T47D (cell line): ENCODE measurements around the gene RGS7.
"Not testable (repeated sequence)": the region's sequence is repeated elsewhere in the genome, so short reads cannot be mapped to it uniquely, and the experiment has no call there.

Source experiments
- DNase-seq, 2 experiments: peaks; one replicate each; pipeline versions ENCODE4 v3.0.0 to v3.0.0-alpha.2; 2011 to 2012; ENCODE audit warnings: low read depth in 1 of 2, low spot score in 1 of 2
- JUND ChIP-seq: IDR thresholded peaks from 2 replicates; pipeline ENCODE4 v1.6.1; 2012; ENCODE audit warnings: low read depth
- in situ Hi-C: cut with HindIII; loops from 2 replicates; pipeline ENCODE4 v1.10.0; 2016; ENCODE audit warnings: low sequenced_read_pairs, low pct_unique_long_range_greater_than_20kb

The RGS7 gene

GRCh38 chr1:241240069-241240468 is 116.9 kb downstream of the RGS7 start:
- in situ Hi-C loops: no loop called here
- no peak for TF ChIP-seq JUND
- peak in 1 of 2 experiments; percentile 19 for DNase-seq

DNA sequence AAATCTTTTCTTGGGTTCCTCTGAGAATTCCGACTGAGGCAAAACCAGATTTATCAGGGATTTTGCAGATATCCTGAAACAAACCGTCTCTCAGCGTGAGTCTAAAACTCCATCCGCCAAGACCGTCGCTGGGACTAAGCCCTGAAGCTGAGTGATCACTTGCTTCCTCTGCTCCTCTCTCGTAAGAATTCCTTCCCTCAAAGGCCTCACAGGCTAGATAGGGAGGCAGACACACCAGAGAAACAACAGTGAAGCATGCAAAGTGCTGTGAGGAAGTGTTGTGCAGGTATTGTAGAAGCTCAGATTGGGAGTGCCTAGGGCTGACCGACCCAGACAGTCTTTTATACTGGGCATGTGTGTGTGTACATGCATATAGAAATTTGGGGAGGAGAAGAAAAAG is 119.1 kb downstream of the RGS7 start:
- in situ Hi-C loops: no loop called here
- no peak for DNase-seq
- TF ChIP-seq JUND: no peak

DNA sequence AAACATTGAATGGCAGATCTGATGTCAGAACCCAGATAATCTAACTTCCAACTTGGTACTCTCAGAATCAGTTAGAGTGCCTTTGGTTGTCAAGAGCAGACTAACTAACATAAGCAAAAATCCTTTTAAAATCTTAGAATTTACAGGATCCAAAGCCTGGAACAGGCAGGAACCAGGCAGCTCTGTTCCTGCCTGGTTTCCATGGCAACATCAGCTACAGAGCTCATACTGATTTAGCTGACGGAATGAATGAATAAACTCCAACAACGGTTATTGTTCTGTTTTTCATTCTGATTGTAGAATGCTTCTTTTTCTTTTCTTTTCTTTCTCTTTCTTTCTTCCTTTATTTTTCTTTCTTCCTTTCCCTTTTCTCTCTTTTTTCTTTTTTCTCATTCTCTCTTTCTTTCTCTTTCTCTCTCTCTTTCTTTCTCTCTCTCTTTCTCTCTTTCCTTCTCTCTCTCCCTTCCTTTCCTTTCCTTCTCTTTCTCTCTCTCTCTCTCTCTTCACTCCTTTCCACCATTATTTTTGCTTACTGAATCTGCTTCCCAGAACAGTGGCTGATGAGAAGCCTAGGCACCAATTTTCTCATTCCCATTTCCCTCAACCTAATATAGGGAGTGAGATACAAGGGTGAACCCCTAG is 121.6 kb downstream of the RGS7 start:
- no peak for DNase-seq
- TF ChIP-seq JUND: no peak
- in situ Hi-C loops: no loop called here

- in situ Hi-C loops: no loop called here
- no peak for TF ChIP-seq JUND
- no peak for DNase-seq
Observed at GRCh38 chr1:241229711-241230110, 127.3 kb downstream of the RGS7 start.

- peak in 1 of 2 experiments; percentile 31 for DNase-seq
Observed at GRCh38 chr1:241229216-241229615, 127.8 kb downstream of the RGS7 start.

DNA sequence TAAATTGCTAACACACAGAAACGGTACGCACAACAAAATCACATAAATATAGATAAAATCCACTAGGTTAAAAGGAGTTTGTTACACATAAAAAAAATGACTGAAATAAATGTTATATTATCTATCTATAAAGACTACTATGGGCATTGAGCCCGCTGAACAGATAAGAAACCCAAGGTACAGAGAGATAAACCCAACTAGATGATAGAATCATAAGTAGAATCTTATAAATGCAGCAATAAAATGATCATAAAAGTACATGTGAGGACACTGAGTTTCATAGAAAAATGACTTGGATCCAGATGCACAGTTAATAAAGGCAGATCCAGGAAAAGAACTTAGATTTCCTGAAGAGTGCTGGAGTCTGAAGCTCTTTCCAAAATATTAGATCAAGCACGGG is 128.7 kb downstream of the RGS7 start:
- TF ChIP-seq JUND: no peak
- in situ Hi-C loops: no loop called here
- DNase-seq: no peak

More at GRCh38 chr1:241229216-241229615, 127.8 kb downstream of the RGS7 start:
- no peak for TF ChIP-seq JUND
- in situ Hi-C loops: no loop called here

DNA sequence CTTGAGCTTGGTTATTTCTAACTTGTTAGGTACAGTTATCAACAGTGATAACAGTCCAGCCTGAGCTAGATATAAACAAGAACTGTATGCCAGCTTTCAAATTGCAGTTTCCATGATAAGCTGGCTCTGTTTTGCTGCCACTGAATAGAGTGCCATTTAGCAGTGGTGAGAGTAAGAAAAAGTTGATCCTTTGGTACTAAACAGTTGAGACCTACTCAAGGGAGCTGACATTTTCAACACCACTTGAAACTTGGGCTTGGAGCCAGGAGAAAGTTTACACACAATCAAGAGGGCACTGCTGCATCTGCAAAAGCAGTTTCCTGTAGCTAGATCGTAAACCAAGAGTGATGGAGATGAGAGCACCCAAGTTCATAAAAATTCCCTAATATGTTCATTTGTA is 131.3 kb downstream of the RGS7 start:
- no peak for DNase-seq
- TF ChIP-seq JUND: no peak
- in situ Hi-C loops: no loop called here

GRCh38 chr1:241224189-241224588 is 132.8 kb downstream of the RGS7 start:
- DNase-seq, in situ Hi-C loops: not testable (repeated sequence)

DNA sequence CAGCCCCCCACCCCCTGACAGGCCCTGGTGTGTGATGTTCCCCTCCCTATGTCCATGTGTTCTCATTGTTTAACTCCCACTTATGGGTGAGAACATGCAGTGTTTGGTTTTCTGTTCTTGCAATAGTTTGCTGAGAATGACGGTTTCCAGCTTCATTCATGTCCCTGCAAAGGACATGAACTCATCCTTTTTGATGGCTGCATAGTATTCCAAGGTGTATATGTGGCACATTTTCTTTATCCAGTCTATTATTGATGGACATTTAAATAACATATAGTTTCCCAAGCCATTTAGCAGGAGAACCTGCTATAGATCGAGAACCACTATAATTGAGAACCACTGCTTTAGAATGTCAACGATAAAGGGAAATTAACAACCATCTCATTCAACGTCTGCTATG is 134.2 kb downstream of the RGS7 start:
- in situ Hi-C loops, DNase-seq: not testable (repeated sequence)

DNA sequence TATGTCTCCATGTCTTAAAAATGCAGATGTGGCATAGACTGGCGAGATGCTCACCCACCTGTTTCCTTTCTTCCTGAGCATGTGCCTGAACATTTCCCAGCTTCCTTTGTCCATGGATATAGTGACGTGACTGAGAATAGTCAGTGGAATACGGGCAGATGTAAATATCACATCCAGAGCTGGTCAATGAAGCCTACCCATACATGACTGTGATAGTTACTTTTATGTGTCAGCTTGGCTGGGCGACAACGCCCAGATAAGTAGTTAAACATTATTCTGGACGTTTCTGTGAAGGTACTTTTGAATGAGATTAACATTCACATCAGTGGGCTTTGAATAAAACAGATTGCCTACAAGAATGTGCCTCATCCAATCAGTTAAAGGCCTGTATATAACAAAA is 135.7 kb downstream of the RGS7 start:
- in situ Hi-C loops: no loop called here
- no peak for DNase-seq
- TF ChIP-seq JUND: no peak

DNA sequence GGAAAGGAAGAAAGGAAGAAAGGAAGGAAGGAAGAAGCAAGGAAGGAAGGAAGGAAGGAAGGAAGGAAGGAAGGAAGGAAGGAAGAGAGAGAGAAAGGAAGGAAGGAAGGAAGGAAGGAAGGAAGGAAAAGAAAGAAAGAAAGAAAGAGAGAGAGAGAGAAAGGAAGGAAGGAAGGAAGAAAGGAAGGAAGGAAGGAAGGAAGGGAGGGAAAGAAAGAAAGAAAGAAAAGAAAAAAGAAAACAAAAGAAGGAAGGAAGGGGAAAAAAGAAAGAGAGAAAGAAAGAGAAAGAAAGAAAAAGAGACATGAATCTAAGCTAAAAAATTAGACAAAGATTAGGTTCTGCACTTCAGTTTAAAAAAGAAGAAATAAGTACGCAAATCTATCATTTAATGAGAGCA is 136.1 kb downstream of the RGS7 start:
- in situ Hi-C loops, DNase-seq: not testable (repeated sequence)

GRCh38 chr1:241219449-241219848 is 137.6 kb downstream of the RGS7 start:
- in situ Hi-C loops: no loop called here
- DNase-seq: peak; percentile 11 to 86
- no peak for TF ChIP-seq JUND

DNA sequence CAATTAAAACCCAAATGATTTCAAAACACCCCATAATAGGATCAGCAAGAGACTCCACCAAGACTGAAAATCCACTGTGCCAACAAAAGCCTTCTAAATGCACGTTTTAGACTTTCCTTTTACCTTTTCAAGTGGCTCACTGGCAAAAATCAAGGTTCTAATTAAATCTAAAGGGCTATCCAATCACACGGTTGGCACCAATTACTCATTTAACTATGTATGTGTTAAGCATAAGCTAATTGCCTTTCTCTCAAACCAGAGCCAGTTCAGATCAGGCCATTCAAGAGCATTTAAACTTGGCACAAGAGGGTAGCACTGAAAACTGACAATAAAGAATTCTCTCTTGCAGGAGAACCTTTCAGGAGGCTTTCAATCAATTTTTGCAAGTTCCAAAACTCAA is 139.5 kb downstream of the RGS7 start:
- DNase-seq: no peak
- TF ChIP-seq JUND: no peak
- in situ Hi-C loops: no loop called here

GRCh38 chr1:241215683-241216082 is 141.3 kb downstream of the RGS7 start:
- no peak for TF ChIP-seq JUND
- in situ Hi-C loops: no loop called here
- no peak for DNase-seq

- no peak for TF ChIP-seq JUND
- DNase-seq: no peak
- in situ Hi-C loops: no loop called here
Observed at GRCh38 chr1:241215203-241215602, 141.8 kb downstream of the RGS7 start.
